ENCODE data around the gene CSGALNACT2. TPM values are rescaled to one million over a fixed set of nuclear protein-coding genes. Genes with fewer than 3 reads are reported as not detected.
"Not testable (repeated sequence)": the region's sequence is repeated elsewhere in the genome, so short reads cannot be mapped to it uniquely, and the experiment has no call there.

Gene CSGALNACT2
- total and polyA plus RNA-seq, 2 of the 13 experiments (the other 11 are each of a cell fraction or from before 2014, with no cell fraction given) = 3.3 to 7.1 TPM

- no peak overlapping the region for H3K4me2 ChIP-seq (ENCODE audit: low read depth, low read length)
- H3K4me1 ChIP-seq (ENCODE audit: insufficient read depth, low read length) = no peaks in the 10 kb centered on the region
- BruUV-seq (replicated peaks) = no TSS peak
- H3K4me3 ChIP-seq (replicated peaks in 1 of 3; ENCODE audit: insufficient read depth in 1 of 3, low read depth in 2 of 3, low read length in 3 of 3) = no peak overlapping the region
- H3K9me3 ChIP-seq (ENCODE audit: low read length) = no peaks in the 10 kb centered on the region
- TF ChIP-seq ZBTB1 (CRISPR knock-in tag; IDR thresholded peaks at IDR 0.05; ENCODE audit: borderline replicate concordance) (no peak), SRSF1 (optimal IDR thresholded peaks at IDR 0.05; ENCODE audit: low read depth, low read length) (no peak), MTERF4 (CRISPR knock-in tag; IDR thresholded peaks at IDR 0.05) (no peak), ZNF790 (CRISPR knock-in tag; IDR thresholded peaks at IDR 0.05; ENCODE audit: borderline replicate concordance) (no peak)
- no peaks in the 10 kb centered on the region for H3K79me2 ChIP-seq (ENCODE audit: insufficient read depth, low read length)
- CTCF ChIA-PET (ENCODE audit: low intra/inter-chr PET ratio, low total read pairs) = no interaction called here
- FAIRE-seq (no peak), DNase-seq (ENCODE audit: low spot score) (no peak), ATAC-seq (no peak)
- peaks cover 4 to 30% of the 10 kb centered on the region in 2 experiments; a peak in 2 of 5 replicates for H3K27me3 ChIP-seq (ENCODE audit: control insufficient read depth in 1 of 2, insufficient read depth in 2 of 2, low read length in 2 of 2)
- in situ Hi-C loops (cut with HindIII; ENCODE audit: extremely low pct_ligation_motif_present, low pct_unique_long_range_greater_than_20kb) (no loop called here), intact Hi-C loops (cut with micrococcal nuclease; ENCODE audit: unreplicated experiment) (loop anchor here (5.0 kb wide), 1 partner anchor 127 kb away; no protein-coding TSS in a partner anchor)
- no peak overlapping the region for H3K9ac ChIP-seq (ENCODE audit: insufficient read depth, low read depth, low read length)
- no peaks in the 10 kb centered on the region for H4K20me1 ChIP-seq (ENCODE audit: insufficient read depth, low read length)
- no peak overlapping the region for H2AFZ ChIP-seq (ENCODE audit: low read length)
- no peak overlapping the region for H3K27ac ChIP-seq (ENCODE audit: extremely low read length, insufficient read depth, low read length)
- no peaks in the 10 kb centered on the region for H3K36me3 ChIP-seq (replicated peaks in 1 of 2; ENCODE audit: control insufficient read depth in 1 of 2, insufficient read depth in 2 of 2, low read length in 2 of 2)
- POLR2A ChIA-PET = no interaction called here
- 54% methylated on average over 4 of the region's 5 CpGs for WGBS (ENCODE audit: low lambda C conversion rate)
Observed at GRCh38 chr10:43219848-43220247, 81.6 kb downstream of the CSGALNACT2 start.

- H3K9me3 ChIP-seq (ENCODE audit: low read length); ATAC-seq; BruUV-seq (replicated peaks); in situ Hi-C loops (cut with HindIII; ENCODE audit: extremely low pct_ligation_motif_present, low pct_unique_long_range_greater_than_20kb); H3K9ac ChIP-seq (ENCODE audit: insufficient read depth, low read depth, low read length); H3K79me2 ChIP-seq (ENCODE audit: insufficient read depth, low read length); CTCF ChIA-PET (ENCODE audit: low intra/inter-chr PET ratio, low total read pairs); H2AFZ ChIP-seq (ENCODE audit: low read length); FAIRE-seq; H3K4me3 ChIP-seq (replicated peaks in 1 of 3; ENCODE audit: insufficient read depth in 1 of 3, low read depth in 2 of 3, low read length in 3 of 3); H3K36me3 ChIP-seq (replicated peaks in 1 of 2; ENCODE audit: control insufficient read depth in 1 of 2, insufficient read depth in 2 of 2, low read length in 2 of 2); H4K20me1 ChIP-seq (ENCODE audit: insufficient read depth, low read length); H3K27ac ChIP-seq (ENCODE audit: extremely low read length, insufficient read depth, low read length); POLR2A ChIA-PET; DNase-seq (ENCODE audit: low spot score); H3K4me2 ChIP-seq (ENCODE audit: low read depth, low read length); H3K4me1 ChIP-seq (ENCODE audit: insufficient read depth, low read length): not testable (repeated sequence)
- WGBS (ENCODE audit: low lambda C conversion rate) = 26% methylated on average over 5 of the region's 6 CpGs
- peaks cover 4 to 28% of the 10 kb centered on the region in 2 experiments; a peak in 2 of 5 replicates for H3K27me3 ChIP-seq (ENCODE audit: control insufficient read depth in 1 of 2, insufficient read depth in 2 of 2, low read length in 2 of 2)
- intact Hi-C loops (cut with micrococcal nuclease; ENCODE audit: unreplicated experiment) = loop anchor here (5.0 kb wide), 1 partner anchor 127 kb away; no protein-coding TSS in a partner anchor
Observed at GRCh38 chr10:43220251-43220650, 82.0 kb downstream of the CSGALNACT2 start.

Measured in HepG2 (cell line).